GM12878 (cell line): ENCODE data around the gene NANOS2. TPM values are rescaled to one million over a fixed set of nuclear protein-coding genes. Genes with fewer than 3 reads are reported as not detected.

Experiments used
- ATAC-seq: fragments of 200-7000 bp; cut with Tn5 transposase; 3 replicates; pipeline ENCODE4 v1.9.1; 2020; ENCODE audit warnings: mild to moderate bottlenecking, moderate library complexity
- BruUV-seq: library from RNA; stranded (reverse); fragments of 400-500 nt; replicated peaks from 2 replicates; lab custom pipeline; 2021; lab: Mats Ljungman, UMichigan
- CTCF ChIA-PET: fragments of 300-600 bp; sonication (Branson Sonifier 250); formaldehyde crosslinking; extraction: SDS; loops from one replicate; lab custom pipeline; 2021; ENCODE audit warnings: inconsistent platforms; lab: Yijun Ruan, JAX
- POLR2A ChIA-PET: fragments of 350-600 bp; formaldehyde crosslinking; extraction: SDS; loops from one replicate; lab custom pipeline; 2021; ENCODE audit warnings: inconsistent platforms; lab: Charles Lee
- RAD21 ChIA-PET: fragments of 300-600 bp; sonication (Branson Sonifier 250); formaldehyde crosslinking; loops from one replicate; lab custom pipeline; 2023; ENCODE audit warnings: antibody characterized with exemption; ENCODE audit not compliant: unreplicated experiment; lab: Charles Lee
- SMC1A ChIA-PET: fragments of 300-600 bp; sonication (Branson Sonifier 250); formaldehyde crosslinking; loops from one replicate; lab custom pipeline; 2023; ENCODE audit not compliant: unreplicated experiment, uncharacterized antibody; lab: Charles Lee
- DNase-seq: peaks from one replicate; pipeline ENCODE4 v3.0.0-alpha.2; 2011; ENCODE audit warnings: low read depth, low spot score
- FAIRE-seq: peaks from 3 replicates; lab custom pipeline; 2011; peaks lifted over from hg19 to GRCh38; lab: Jason Lieb, UNC
- H2AFZ ChIP-seq: 2 replicates; pipeline ENCODE4 v1.6.0; 2011; ENCODE audit warnings: low read depth, low read length, control low read depth; ENCODE audit not compliant: control insufficient read depth
- H3K27ac ChIP-seq: 2 replicates; pipeline ENCODE4 v1.5.1; 2011; ENCODE audit warnings: control low read depth; ENCODE audit not compliant: control insufficient read depth, insufficient read depth
- H3K27me3 ChIP-seq, 2 experiments: replicated peaks in 1 of 2; 2 replicates each; pipeline versions ENCODE4 v1.6.0 to v1.6.1; 2011; ENCODE audit warnings: low read length in 1 of 2; ENCODE audit not compliant: control insufficient read depth in 2 of 2, insufficient read depth in 2 of 2
- H3K36me3 ChIP-seq, 2 experiments: 2 replicates each; pipeline ENCODE4 v1.5.1; 2011; ENCODE audit warnings: low read length in 1 of 2; ENCODE audit not compliant: control insufficient read depth in 2 of 2, insufficient read depth in 2 of 2
- H3K4me1 ChIP-seq: 2 replicates; pipeline ENCODE4 v1.6.1; 2011; ENCODE audit warnings: mild to moderate bottlenecking, low read length, moderate library complexity, mixed read lengths; ENCODE audit not compliant: control insufficient read depth, insufficient read depth
- H3K4me2 ChIP-seq: 2 replicates; pipeline ENCODE4 v1.6.0; 2011; ENCODE audit warnings: control low read depth; ENCODE audit not compliant: control insufficient read depth, insufficient read depth
- H3K4me3 ChIP-seq: fragments of 200-600 bp; sonication (generic); 2 replicates; pipeline ENCODE4 v1.5.1; 2016
- H3K79me2 ChIP-seq: 2 replicates; pipeline ENCODE4 v1.6.0; 2011; ENCODE audit warnings: low read length; ENCODE audit not compliant: control insufficient read depth, insufficient read depth
- H3K9ac ChIP-seq: 2 replicates; pipeline ENCODE4 v1.8.0; 2011; ENCODE audit warnings: low read length, control low read depth, mixed read lengths; ENCODE audit not compliant: control insufficient read depth, insufficient read depth
- H3K9me3 ChIP-seq: replicated peaks from 3 replicates; pipeline ENCODE4 v1.5.1; 2011; ENCODE audit warnings: mild to moderate bottlenecking, low read length; ENCODE audit not compliant: control insufficient read depth, insufficient read depth
- H4K20me1 ChIP-seq: 2 replicates; pipeline ENCODE4 v1.6.0; 2011; ENCODE audit not compliant: control insufficient read depth, insufficient read depth
- GATAD2B ChIP-seq: fragments of 450-650 bp; conservative IDR thresholded peaks from 2 replicates; pipeline ENCODE4 v1.6.1; 2017; ENCODE audit warnings: low read depth, mild to moderate bottlenecking, moderate library complexity
- MTA2 ChIP-seq: fragments of 450-650 bp; IDR thresholded peaks from 2 replicates; pipeline ENCODE4 v1.6.1; 2016; ENCODE audit warnings: low read depth, mild to moderate bottlenecking, moderate library complexity
- NBN ChIP-seq: fragments of 450-650 bp; IDR thresholded peaks from 2 replicates; pipeline ENCODE4 v1.6.1; 2016
- RAD21 ChIP-seq: IDR thresholded peaks from 2 replicates; pipeline ENCODE4 v1.6.1; 2011; ENCODE audit warnings: mild to moderate bottlenecking, low read depth, low read length, moderate library complexity; ENCODE audit not compliant: insufficient read depth
- SMARCA5 ChIP-seq: fragments of 450-650 bp; IDR thresholded peaks from 2 replicates; pipeline ENCODE4 v1.6.1; 2017; ENCODE audit warnings: mild to moderate bottlenecking
- SP1 ChIP-seq: IDR thresholded peaks from one replicate; pipeline ENCODE4 v1.6.1; 2011; ENCODE audit warnings: low read depth, low read length
- TARDBP ChIP-seq: IDR thresholded peaks from 2 replicates; pipeline ENCODE4 v1.6.1; 2016; ENCODE audit warnings: borderline replicate concordance
- USF2 ChIP-seq: IDR thresholded peaks from 2 replicates; pipeline ENCODE4 v1.6.1; 2011; ENCODE audit warnings: low read depth, low read length, improper control_type of control experiment, borderline replicate concordance
- WGBS: methylation state at CpG from one replicate; pipeline ENCODE4 v1.1.6; 2016; ENCODE audit warnings: low lambda C conversion rate; ENCODE audit not compliant: insufficient replicate concordance, insufficient coverage; ENCODE audit errors: missing lambda C conversion rate; 5-methylcytosine and 5-hydroxymethylcytosine counted together
- in situ Hi-C: fragments of 300-500 bp; cut with MboI; formaldehyde crosslinking; loops from 9 replicates; pipeline ENCODE4 v1.14.3; 2018; ENCODE audit warnings: mixed read lengths
- intact Hi-C: fragments of 100-400 bp; cut with micrococcal nuclease; formaldehyde crosslinking; loops from one replicate; pipeline ENCODE4 v1.14.2; 2022; ENCODE audit not compliant: unreplicated experiment
- polyA plus RNA-seq, 11 experiments: library from polyadenylated mRNA; depleted of rRNA in 4 of 11; unstranded in 6 of 11; stranded (reverse) in 5 of 11; fragments of >200 nt; fragmentation: Nextera tagmentation in 4 of 11; fragmentation: Illumina TruSeq in 1 of 11; extraction: Ambion mirVana in 4 of 11; extraction: Trizol in 1 of 11; gene quantifications; 1 replicate in 1 of 11; 2 replicates in 10 of 11; pipeline versions ENCODE4 v1.2.1 to v1.2.3, GENCODE V29; 2011 to 2016; ENCODE audit warnings: inconsistent platforms in 2 of 11, missing spikeins in 2 of 11, low read depth in 1 of 11
- total RNA-seq, 4 experiments: library from RNA; depleted of rRNA in 3 of 4; stranded (reverse); fragments of >200 nt in 3 of 4; fragmentation: Illumina TruSeq in 1 of 4; extraction: Trizol in 1 of 4; gene quantifications; 2 replicates each; pipeline versions ENCODE4 v1.2.1 to v1.2.3, GENCODE V29; 2013 to 2021

Gene NANOS2
- total and polyA plus RNA-seq, 10 of the 15 experiments (the other 5 are each of a cell fraction or from before 2014, with no cell fraction given): not detected

- BruUV-seq: no TSS peak
- FAIRE-seq: no peak
- ATAC-seq: no peak
- Histone ChIP-seq H3K4me1 (no peaks in the 10 kb centered on the region), H3K27me3 (no peaks in the 10 kb centered on the region), H3K36me3 (no peaks in the 10 kb centered on the region), H3K79me2 (no peaks in the 10 kb centered on the region), H2AFZ (no peak overlapping the region), H3K4me3 (no peak overlapping the region), H3K9me3 (no peaks in the 10 kb centered on the region), H3K27ac (no peak overlapping the region), H3K4me2 (no peak overlapping the region), H3K9ac (no peak overlapping the region), H4K20me1 (no peaks in the 10 kb centered on the region)
- TF ChIP-seq SMARCA5 (no peak), TARDBP (no peak), USF2 (no peak), NBN (no peak)
- SMC1A ChIA-PET: no interaction called here
- WGBS: 28% methylated on average over 14 of the region's 19 CpGs
- DNase-seq: no peak
- RAD21 ChIA-PET: no interaction called here
- CTCF ChIA-PET: no interaction called here
- intact Hi-C loops (no loop called here), in situ Hi-C loops (no loop called here)
- POLR2A ChIA-PET: no interaction called here
Observed at GRCh38 chr19:45934551-45935230, 20.1 kb upstream of the NANOS2 start.

- ChIA-PET SMC1A (no interaction called here), RAD21 (no interaction called here), POLR2A (no interaction called here), CTCF (interaction anchor here (1.0 kb wide), 1 partner anchor 10 kb away, joined by 5 read pairs; no protein-coding TSS in a partner anchor)
- H3K27me3 ChIP-seq: no peaks in the 10 kb centered on the region
- intact Hi-C loops (no loop called here), in situ Hi-C loops (no loop called here)
- no peaks in the 10 kb centered on the region for H3K79me2 ChIP-seq
- no peaks in the 10 kb centered on the region for H3K36me3 ChIP-seq
- no peak overlapping the region for H3K27ac ChIP-seq
- H3K4me3 ChIP-seq: no peak overlapping the region
- H3K4me2 ChIP-seq: no peak overlapping the region
- no peaks in the 10 kb centered on the region for H3K9me3 ChIP-seq
- TF ChIP-seq GATAD2B (no peak), RAD21 (no peak), NBN (no peak), SP1 (no peak), MTA2 (no peak)
- FAIRE-seq (no peak), ATAC-seq (no peak), DNase-seq (no peak)
- H4K20me1 ChIP-seq: no peaks in the 10 kb centered on the region
- no peaks in the 10 kb centered on the region for H3K4me1 ChIP-seq
- no peak overlapping the region for H3K9ac ChIP-seq
- BruUV-seq: no TSS peak
- 29% methylated on average over 4 of the region's 9 CpGs for WGBS
- no peak overlapping the region for H2AFZ ChIP-seq
Observed at GRCh38 chr19:45933759-45934158, 19.2 kb upstream of the NANOS2 start.
